Measurements from ENCODE around the gene ROPN1L.

DNA sequence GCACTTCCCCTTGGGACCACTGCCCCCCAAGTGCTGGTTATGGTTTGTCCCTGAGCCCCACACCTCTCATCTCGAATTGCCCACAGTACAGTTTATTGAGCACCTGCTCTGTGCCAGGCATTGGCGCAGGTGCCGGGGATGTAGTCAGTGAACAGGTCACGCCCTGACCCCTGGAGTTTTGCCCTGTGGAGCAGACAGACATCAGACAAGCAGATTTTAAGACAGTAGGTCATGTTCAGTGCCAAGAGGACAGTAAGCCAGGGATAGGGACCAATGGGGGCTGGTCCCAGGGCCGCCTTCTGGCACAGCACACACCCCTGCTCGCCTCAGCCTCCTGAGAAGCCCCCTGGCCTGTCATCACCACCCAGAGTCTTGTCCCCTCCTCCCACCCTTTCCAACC lies 21.9 kb downstream of the ROPN1L start:
- TF ChIP-seq, protein P1, sequence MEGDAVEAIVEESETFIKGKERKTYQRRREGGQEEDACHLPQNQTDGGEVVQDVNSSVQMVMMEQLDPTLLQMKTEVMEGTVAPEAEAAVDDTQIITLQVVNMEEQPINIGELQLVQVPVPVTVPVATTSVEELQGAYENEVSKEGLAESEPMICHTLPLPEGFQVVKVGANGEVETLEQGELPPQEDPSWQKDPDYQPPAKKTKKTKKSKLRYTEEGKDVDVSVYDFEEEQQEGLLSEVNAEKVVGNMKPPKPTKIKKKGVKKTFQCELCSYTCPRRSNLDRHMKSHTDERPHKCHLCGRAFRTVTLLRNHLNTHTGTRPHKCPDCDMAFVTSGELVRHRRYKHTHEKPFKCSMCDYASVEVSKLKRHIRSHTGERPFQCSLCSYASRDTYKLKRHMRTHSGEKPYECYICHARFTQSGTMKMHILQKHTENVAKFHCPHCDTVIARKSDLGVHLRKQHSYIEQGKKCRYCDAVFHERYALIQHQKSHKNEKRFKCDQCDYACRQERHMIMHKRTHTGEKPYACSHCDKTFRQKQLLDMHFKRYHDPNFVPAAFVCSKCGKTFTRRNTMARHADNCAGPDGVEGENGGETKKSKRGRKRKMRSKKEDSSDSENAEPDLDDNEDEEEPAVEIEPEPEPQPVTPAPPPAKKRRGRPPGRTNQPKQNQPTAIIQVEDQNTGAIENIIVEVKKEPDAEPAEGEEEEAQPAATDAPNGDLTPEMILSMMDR (IDR thresholded peaks at IDR 0.05 in 2 of 3, conservative IDR thresholded peaks at IDR 0.05 in 1 of 3; ENCODE audit: control insufficient read depth in 2 of 3, extremely low read depth in 1 of 3, insufficient read depth in 1 of 3, low read depth in 3 of 3, low read length in 3 of 3), result no peak
- TF ChIP-seq POLR2A (IDR thresholded peaks at IDR 0.05; ENCODE audit: low read depth, low read length) (no peak), ATF7 (IDR thresholded peaks at IDR 0.05; ENCODE audit: low read depth) (no peak), STAT3 (IDR thresholded peaks at IDR 0.05; ENCODE audit: low read depth, low read length) (no peak), SPI1 (IDR thresholded peaks at IDR 0.05; ENCODE audit: borderline replicate concordance, insufficient read depth, low read depth, low read length) (no peak), TARDBP (IDR thresholded peaks at IDR 0.05; ENCODE audit: borderline replicate concordance) (no peak), JUND (IDR thresholded peaks at IDR 0.05; ENCODE audit: low read depth, low read length) (no peak)

Data from GM12878 (cell line).